ENCODE data around the gene SAFB.
A peak's percentile ranks its signal among the peaks of the same experiment; 100 is the strongest.

Gene SAFB

GRCh38 chr19:5671600-5671999, 48.7 kb downstream of the SAFB start:
- DNase-seq = no peak

GRCh38 chr19:5672708-5673459, 50.0 kb downstream of the SAFB start:
- DNase-seq = no peak

GRCh38 chr19:5673752-5674151, 50.9 kb downstream of the SAFB start:
- no peak for DNase-seq

GRCh38 chr19:5674714-5675113, 51.8 kb downstream of the SAFB start:
- DNase-seq = no peak

- no peak for DNase-seq
Observed at GRCh38 chr19:5676105-5676771, 53.4 kb downstream of the SAFB start.

- DNase-seq = no peak
Observed at GRCh38 chr19:5676772-5677105, 53.9 kb downstream of the SAFB start.

GRCh38 chr19:5677136-5677535, 54.3 kb downstream of the SAFB start:
- no peak for DNase-seq

GRCh38 chr19:5677580-5677979, 54.7 kb downstream of the SAFB start:
- DNase-seq = no peak

GRCh38 chr19:5678071-5678718, 55.3 kb downstream of the SAFB start:
- DNase-seq = no peak

GRCh38 chr19:5679289-5680083, 56.6 kb downstream of the SAFB start:
- no peak for DNase-seq

- no peak for DNase-seq
Observed at GRCh38 chr19:5680084-5680436, 57.2 kb downstream of the SAFB start.

- DNase-seq = peak; percentile 98
Observed at GRCh38 chr19:5680437-5681368, 57.8 kb downstream of the SAFB start, which contains the start of the genes HSD11B1L and MICOS13. TSS of gene HSD11B1L (plus strand) at chr19:5681027. CDS start at chr19:5684833, 3,806 bp downstream. TSS of gene MICOS13 (minus strand) at chr19:5680516. CDS start at chr19:5680486, 30 bp downstream.

- DNase-seq = no peak
Observed at GRCh38 chr19:5681391-5682106, 58.7 kb downstream of the SAFB start.

- DNase-seq = no peak
Observed at GRCh38 chr19:5682107-5682482, 59.2 kb downstream of the SAFB start.

GRCh38 chr19:5683177-5683886, 60.4 kb downstream of the SAFB start:
- peak; percentile 59 for DNase-seq

GRCh38 chr19:5684694-5685430, 62.0 kb downstream of the SAFB start:
- no peak for DNase-seq

GRCh38 chr19:5686326-5686646, 63.4 kb downstream of the SAFB start:
- DNase-seq = no peak

- DNase-seq = peak; percentile 72
Observed at GRCh38 chr19:5686647-5687359, 63.9 kb downstream of the SAFB start.

Measured in NCI-H226 (cell line).